AG10803 (cell line): ENCODE data around the gene SHISA9.

ENCODE experiments used
- DNase-seq: peaks from one replicate; pipeline ENCODE4 v3.0.0; 2010; ENCODE audit warnings: low read depth
- H3K4me3 ChIP-seq: 2 replicates; pipeline ENCODE4 v1.5.1; 2011; ENCODE audit warnings: mild to moderate bottlenecking, low read length, control low read depth
- TF ChIP-seq, protein P1 (sequence below): conservative IDR thresholded peaks from 2 replicates; pipeline ENCODE4 v1.5.1; 2011; ENCODE audit warnings: mild to moderate bottlenecking, low read length, control low read depth, inconsistent platforms

SHISA9 gene

DNA sequence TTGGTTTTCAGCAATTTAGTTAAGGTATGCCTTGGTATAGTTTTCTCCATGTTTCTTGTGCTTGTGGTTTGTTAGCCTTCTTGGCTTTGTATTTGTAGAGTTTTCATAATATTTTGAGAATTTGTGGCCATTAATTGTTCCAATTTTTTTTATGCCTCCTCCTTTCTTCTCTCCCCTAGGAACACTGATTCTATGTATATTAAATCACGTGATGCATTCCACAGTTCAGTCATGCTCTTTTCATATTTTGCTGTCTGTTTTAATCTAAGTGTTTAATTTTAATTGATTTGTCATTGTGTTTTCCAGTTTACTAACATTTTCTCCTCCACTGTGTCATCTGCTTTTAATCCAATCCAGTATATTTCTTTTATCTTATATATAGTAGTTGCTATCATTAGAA is 263.6 kb downstream of the SHISA9 start:
- DNase-seq = no peak
- H3K4me3 ChIP-seq = no peak overlapping the region
- TF ChIP-seq, protein P1, sequence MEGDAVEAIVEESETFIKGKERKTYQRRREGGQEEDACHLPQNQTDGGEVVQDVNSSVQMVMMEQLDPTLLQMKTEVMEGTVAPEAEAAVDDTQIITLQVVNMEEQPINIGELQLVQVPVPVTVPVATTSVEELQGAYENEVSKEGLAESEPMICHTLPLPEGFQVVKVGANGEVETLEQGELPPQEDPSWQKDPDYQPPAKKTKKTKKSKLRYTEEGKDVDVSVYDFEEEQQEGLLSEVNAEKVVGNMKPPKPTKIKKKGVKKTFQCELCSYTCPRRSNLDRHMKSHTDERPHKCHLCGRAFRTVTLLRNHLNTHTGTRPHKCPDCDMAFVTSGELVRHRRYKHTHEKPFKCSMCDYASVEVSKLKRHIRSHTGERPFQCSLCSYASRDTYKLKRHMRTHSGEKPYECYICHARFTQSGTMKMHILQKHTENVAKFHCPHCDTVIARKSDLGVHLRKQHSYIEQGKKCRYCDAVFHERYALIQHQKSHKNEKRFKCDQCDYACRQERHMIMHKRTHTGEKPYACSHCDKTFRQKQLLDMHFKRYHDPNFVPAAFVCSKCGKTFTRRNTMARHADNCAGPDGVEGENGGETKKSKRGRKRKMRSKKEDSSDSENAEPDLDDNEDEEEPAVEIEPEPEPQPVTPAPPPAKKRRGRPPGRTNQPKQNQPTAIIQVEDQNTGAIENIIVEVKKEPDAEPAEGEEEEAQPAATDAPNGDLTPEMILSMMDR = no peak

- DNase-seq = no peak
- TF ChIP-seq, protein P1 = no peak
- H3K4me3 ChIP-seq = no peak overlapping the region
These were observed 266.7 kb downstream of the SHISA9 start for GRCh38 chr16:13168091-13168572.

GRCh38 chr16:13171313-13171712 is 269.9 kb downstream of the SHISA9 start:
- DNase-seq = no peak
- H3K4me3 ChIP-seq = no peak overlapping the region
- TF ChIP-seq, protein P1 = no peak

DNA sequence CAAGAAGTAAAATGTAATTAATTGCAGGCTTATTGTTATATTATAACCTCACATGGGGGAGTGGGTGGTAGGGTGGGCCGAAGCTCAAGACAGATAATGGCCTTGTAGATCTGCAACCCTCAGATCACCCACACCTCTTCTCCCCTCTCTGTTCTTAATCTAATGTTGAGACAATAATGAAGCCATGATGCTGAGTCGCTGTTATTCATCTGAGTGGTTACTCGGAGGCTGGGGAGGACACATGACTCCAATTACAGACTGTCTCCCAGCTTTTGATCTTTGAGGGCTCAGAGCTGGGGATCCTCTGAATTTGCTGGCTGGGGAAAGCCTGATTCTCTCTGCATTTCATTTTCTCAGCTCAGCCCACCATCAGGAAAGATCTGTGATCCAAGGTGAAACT is 275.3 kb downstream of the SHISA9 start:
- H3K4me3 ChIP-seq = no peak overlapping the region
- TF ChIP-seq, protein P1 = no peak
- no peak for DNase-seq

DNA sequence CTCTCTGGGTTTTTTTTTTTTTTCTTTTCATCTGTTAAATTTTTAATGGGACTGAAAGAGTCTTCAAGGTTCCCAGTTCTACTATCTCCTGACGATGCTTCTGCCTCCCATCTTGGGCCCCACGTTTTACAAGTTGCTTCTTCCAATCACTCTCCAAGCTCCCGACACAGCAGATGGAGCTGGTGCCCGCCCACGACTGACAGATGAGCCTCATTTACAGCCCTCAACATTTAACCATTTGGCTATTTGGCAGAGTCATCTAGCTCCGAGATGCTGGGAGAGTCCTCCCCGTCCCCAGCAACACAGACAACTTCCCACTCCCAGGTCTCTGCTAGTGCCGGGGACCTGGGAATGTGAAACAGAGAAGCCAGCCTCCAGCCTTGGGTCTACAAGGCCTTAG is 276.9 kb downstream of the SHISA9 start:
- H3K4me3 ChIP-seq = no peak overlapping the region
- TF ChIP-seq, protein P1 = no peak

DNA sequence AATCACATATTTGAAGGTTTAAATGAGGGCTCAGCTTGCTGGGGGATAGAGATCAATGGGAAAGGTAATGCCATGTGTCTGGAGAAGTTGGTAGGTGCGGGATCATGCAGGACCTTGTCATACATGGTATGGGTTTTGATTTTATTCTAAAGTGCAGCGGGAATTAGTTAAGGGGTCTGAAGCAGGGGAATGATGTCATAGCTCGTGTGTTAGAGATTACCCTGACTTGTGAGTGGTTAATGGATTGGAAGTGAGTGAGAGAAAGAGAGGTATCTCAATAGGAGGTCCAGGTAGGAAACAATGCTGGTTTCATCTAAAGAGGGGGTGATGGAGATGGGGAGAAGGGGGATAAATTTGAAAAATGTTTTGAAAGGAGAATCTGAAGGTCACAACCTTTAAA is 280.0 kb downstream of the SHISA9 start:
- TF ChIP-seq, protein P1 = no peak
- DNase-seq = no peak
- H3K4me3 ChIP-seq = no peak overlapping the region

More for the DNA sequence above, 276.9 kb downstream of the SHISA9 start:
- no peak for DNase-seq

GRCh38 chr16:13186813-13187212 is 285.4 kb downstream of the SHISA9 start:
- no peak overlapping the region for H3K4me3 ChIP-seq
- DNase-seq = no peak

More at GRCh38 chr16:13186813-13187212, 285.4 kb downstream of the SHISA9 start:
- TF ChIP-seq, protein P1 = no peak
